ENCODE data around the gene VANGL2.
"Not testable (repeated sequence)": the region's sequence is repeated elsewhere in the genome, so short reads cannot be mapped to it uniquely, and the experiment has no call there.

- TF ChIP-seq, protein P1, sequence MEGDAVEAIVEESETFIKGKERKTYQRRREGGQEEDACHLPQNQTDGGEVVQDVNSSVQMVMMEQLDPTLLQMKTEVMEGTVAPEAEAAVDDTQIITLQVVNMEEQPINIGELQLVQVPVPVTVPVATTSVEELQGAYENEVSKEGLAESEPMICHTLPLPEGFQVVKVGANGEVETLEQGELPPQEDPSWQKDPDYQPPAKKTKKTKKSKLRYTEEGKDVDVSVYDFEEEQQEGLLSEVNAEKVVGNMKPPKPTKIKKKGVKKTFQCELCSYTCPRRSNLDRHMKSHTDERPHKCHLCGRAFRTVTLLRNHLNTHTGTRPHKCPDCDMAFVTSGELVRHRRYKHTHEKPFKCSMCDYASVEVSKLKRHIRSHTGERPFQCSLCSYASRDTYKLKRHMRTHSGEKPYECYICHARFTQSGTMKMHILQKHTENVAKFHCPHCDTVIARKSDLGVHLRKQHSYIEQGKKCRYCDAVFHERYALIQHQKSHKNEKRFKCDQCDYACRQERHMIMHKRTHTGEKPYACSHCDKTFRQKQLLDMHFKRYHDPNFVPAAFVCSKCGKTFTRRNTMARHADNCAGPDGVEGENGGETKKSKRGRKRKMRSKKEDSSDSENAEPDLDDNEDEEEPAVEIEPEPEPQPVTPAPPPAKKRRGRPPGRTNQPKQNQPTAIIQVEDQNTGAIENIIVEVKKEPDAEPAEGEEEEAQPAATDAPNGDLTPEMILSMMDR (IDR thresholded peaks at IDR 0.05; ENCODE audit: low read length): not testable (repeated sequence)
- TF ChIP-seq EZH2 (IDR thresholded peaks at IDR 0.05; ENCODE audit: borderline replicate concordance, low read length): not testable (repeated sequence)
Measured at GRCh38 chr1:160384812-160385211, 15.6 kb upstream of the VANGL2 start.

All from OCI-LY1 (cell line).